ENCODE measurements around the gene FSCN2. TPM values are rescaled to one million over a fixed set of nuclear protein-coding genes. Genes with fewer than 3 reads are reported as not detected.

The FSCN2 gene
- total and polyA plus RNA-seq, 12 donors, result 0.22 to 1.9 (median 0.72) TPM; not detected in 1

DNA sequence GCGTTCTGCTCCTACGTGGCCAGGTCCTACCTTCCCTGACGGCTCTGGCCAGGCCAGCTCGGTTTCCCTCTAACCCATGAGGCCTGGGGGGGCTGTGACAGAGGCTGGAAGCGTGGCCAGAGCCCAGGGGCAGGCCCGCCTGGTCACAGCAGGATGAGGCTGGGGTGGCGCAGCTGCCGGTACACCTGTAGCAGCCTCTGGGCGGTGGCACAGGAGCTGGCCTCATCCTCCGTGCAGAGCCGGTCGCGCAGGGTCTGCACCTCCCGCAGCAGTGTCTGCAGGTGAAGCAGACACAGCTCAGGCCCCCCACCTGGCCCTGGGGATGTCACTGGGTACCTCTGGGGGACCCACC lies 12.5 kb downstream of the FSCN2 start:
- H3K4me3 ChIP-seq, result no peak overlapping the region
- no peak for DNase-seq
- H3K9me3 ChIP-seq (replicated peaks in 1 of 3), result no peaks in the 10 kb centered on the region
- TF ChIP-seq, protein P1, sequence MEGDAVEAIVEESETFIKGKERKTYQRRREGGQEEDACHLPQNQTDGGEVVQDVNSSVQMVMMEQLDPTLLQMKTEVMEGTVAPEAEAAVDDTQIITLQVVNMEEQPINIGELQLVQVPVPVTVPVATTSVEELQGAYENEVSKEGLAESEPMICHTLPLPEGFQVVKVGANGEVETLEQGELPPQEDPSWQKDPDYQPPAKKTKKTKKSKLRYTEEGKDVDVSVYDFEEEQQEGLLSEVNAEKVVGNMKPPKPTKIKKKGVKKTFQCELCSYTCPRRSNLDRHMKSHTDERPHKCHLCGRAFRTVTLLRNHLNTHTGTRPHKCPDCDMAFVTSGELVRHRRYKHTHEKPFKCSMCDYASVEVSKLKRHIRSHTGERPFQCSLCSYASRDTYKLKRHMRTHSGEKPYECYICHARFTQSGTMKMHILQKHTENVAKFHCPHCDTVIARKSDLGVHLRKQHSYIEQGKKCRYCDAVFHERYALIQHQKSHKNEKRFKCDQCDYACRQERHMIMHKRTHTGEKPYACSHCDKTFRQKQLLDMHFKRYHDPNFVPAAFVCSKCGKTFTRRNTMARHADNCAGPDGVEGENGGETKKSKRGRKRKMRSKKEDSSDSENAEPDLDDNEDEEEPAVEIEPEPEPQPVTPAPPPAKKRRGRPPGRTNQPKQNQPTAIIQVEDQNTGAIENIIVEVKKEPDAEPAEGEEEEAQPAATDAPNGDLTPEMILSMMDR (IDR thresholded peaks at IDR 0.05), result no peak
- no peak for TF ChIP-seq POLR2A (IDR thresholded peaks at IDR 0.05)
- peaks cover 0 to 44% of the 10 kb centered on the region in 2 donors for H3K36me3 ChIP-seq (replicated peaks in 1 of 2)
- peaks cover 0 to 14% of the 10 kb centered on the region in 2 donors for H3K4me1 ChIP-seq (replicated peaks in 1 of 2)
- 93 to 97% (median 95%) methylated on average over 5 to 14 of the region's 14 CpGs for WGBS, 4 donors
- no peak overlapping the region for H3K27ac ChIP-seq
- H3K27me3 ChIP-seq, result peaks cover 21% of the 10 kb centered on the region
- intact Hi-C loops (cut with DNase I), result no loop called here

DNA sequence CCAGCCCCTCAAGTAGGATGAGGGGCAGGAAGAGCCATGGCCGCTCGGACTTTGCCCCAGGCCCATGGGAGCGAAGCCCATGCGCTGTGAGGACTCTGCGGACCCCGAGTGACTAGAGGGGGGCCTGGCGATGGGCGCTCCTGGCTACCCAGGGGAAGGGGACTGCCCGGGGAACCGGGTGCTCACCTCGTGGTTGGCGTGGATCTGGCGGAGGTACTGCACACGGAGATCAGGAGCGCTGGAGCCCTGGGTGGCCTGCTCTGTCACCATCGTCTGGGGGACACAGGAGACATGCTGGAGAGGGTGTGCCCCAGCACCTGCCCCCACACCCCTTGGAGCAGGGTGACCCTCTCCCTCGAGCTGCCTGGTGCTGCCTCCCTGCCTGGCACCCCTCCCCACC lies 12.9 kb downstream of the FSCN2 start:
- no peak overlapping the region for H3K4me3 ChIP-seq
- no peak for DNase-seq
- H3K4me1 ChIP-seq (replicated peaks in 1 of 2), result peaks cover 0 to 13% of the 10 kb centered on the region in 2 donors
- H3K27ac ChIP-seq, result no peak overlapping the region
- H3K36me3 ChIP-seq (replicated peaks in 1 of 2), result peaks cover 0 to 49% of the 10 kb centered on the region in 2 donors
- H3K9me3 ChIP-seq (replicated peaks in 1 of 3), result no peaks in the 10 kb centered on the region
- H3K27me3 ChIP-seq, result peaks cover 18% of the 10 kb centered on the region
- intact Hi-C loops (cut with DNase I), result no loop called here
- WGBS, 4 donors, result 50 to 93% (median 93%) methylated on average over 1 to 17 of the region's 17 CpGs
- TF ChIP-seq, protein P1 (IDR thresholded peaks at IDR 0.05), result no peak
- no peak for TF ChIP-seq POLR2A (IDR thresholded peaks at IDR 0.05)

DNA sequence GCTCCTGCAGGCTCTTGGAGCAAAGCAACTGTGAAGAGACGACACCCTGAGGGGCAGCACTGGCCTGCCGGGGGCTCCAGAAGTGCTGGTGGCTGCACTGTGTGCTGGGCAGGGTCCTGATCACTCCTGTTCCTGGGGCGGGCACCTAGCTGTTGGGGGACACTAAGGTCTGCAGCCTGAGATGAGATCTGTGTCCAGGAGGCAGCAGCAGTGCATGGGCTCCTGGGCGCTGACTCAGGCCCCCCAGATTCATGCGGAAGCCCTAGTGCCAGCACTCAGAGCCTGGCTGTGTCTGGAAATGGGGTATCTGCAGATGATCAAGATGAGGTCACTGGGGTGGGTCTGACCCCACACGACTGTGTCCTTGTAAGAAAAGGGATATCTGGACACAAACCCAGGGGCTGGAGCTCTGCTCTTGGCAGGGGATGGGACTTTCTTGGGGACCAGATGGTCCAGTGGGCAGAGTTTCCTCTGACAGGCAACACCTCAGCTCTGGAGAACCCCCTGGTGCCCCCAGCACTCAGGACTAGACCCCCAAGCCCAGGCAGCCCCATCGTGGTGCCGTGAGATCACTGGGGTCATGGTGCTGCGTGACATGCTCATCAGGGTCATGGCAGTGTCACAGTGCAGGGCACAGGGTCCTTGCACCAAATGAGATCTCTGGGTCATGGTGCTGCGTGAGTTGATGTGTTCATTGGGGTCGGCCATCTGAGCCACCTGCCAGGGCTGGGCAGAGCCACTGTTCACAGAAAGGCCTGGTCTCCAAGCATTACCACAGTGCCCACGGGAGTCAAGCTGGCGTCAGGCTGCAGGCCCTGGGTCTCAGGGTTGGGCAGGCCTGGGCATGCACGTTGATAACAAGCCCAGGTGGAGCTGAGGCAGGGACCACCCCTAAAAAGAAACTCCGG lies 14.5 kb downstream of the FSCN2 start:
- TF ChIP-seq POLR2A (IDR thresholded peaks at IDR 0.05), result no peak
- TF ChIP-seq, protein P1 (IDR thresholded peaks at IDR 0.05), result no peak
- Histone ChIP-seq H3K9me3 (replicated peaks in 1 of 3) (no peaks in the 10 kb centered on the region), H3K4me1 (replicated peaks in 1 of 2) (peaks cover 0 to under 1% of the 10 kb centered on the region in 2 donors), H3K27ac (no peak overlapping the region), H3K4me3 (no peak overlapping the region), H3K36me3 (replicated peaks in 1 of 2) (peaks cover 0 to 65% of the 10 kb centered on the region in 2 donors), H3K27me3 (peaks cover 4% of the 10 kb centered on the region)
- WGBS, 4 donors, result 79 to 90% (median 88%) methylated on average over 5 to 15 of the region's 15 CpGs
- DNase-seq, result no peak
- intact Hi-C loops (cut with DNase I), result no loop called here

DNA sequence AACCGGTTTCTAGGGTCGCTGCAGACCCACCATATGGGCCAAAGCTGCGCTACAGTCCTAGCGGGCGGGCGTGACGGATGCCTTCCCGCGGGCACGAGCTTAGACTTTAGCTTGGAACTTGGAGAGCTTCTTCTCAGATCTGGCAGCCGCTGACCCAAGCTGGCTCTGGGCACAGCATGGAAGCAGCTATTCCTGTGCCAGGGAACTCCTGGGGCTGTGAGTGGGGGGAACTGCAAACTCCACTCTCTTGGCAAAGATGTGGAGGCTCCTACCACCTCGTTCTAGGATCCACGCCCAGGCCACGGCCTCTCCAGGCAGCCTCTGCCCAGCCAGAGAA lies 15.1 kb downstream of the FSCN2 start:
- H3K36me3 ChIP-seq (replicated peaks in 1 of 2), result peaks cover 0 to 71% of the 10 kb centered on the region in 2 donors
- no peak for DNase-seq
- no peak overlapping the region for H3K4me3 ChIP-seq
- no peaks in the 10 kb centered on the region for H3K9me3 ChIP-seq (replicated peaks in 1 of 3)
- no peak overlapping the region for H3K27ac ChIP-seq
- TF ChIP-seq, protein P1 (IDR thresholded peaks at IDR 0.05), result no peak
- no peak for TF ChIP-seq POLR2A (IDR thresholded peaks at IDR 0.05)
- intact Hi-C loops (cut with DNase I), result no loop called here
- H3K27me3 ChIP-seq, result no peaks in the 10 kb centered on the region
- no peaks in the 10 kb centered on the region for H3K4me1 ChIP-seq (replicated peaks in 1 of 2)
- WGBS, 4 donors, result 92 to 98% (median 95%) methylated on average over 13 to 14 of the region's 14 CpGs
